IPS DF 4.7 (cell line): ENCODE results near the gene LRRC3C.

Experiments used
- DNase-seq: peaks from one replicate; pipeline ENCODE4 v3.0.0-alpha.2; 2013; ENCODE audit warnings: low spot score; ENCODE audit errors: extremely low read depth

LRRC3C gene

GRCh38 chr17:39923836-39924690, 3.5 kb upstream of the LRRC3C start:
- DNase-seq = no peak

DNA sequence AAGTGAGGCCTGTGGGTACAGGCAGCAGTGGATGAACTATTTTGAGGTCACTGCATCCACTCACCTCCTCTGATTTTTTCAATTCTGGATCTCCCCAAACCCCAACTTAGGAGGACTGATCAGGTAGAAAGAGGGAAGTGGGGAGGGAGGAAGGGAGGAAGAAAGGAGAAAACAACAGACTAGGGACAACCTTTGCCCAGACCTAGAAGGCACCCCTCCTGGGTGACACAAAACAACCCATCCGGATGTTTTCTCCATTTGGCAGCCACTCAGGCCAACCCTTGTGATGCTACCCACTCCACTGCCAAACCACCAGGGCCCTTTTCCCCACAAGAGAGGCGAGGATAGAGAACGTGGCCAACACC, 2.9 kb upstream of the LRRC3C start:
- no peak for DNase-seq

GRCh38 chr17:39925282-39926134, 2.0 kb upstream of the LRRC3C start:
- DNase-seq = no peak

DNA sequence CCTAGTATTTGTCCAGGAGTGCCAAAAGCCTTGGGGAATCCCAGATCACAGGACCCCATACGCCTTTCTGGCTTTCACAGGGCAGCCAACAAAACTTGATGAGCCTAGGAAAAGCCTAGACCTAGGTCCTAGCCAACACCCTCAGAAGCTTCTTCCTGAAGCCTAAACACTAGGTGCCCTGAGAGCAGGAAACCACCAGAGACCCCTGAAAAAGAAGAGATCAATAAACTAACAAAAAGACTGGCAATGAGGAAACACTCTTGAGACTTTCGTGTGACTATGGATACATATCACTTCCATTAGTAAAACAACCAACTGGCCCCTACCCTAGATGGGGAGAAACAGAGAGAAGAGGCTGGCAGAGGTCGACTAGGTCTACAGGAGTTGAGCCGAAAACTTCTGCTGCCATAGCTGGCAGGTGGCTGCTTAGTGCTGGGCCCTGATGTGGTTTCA, 1.4 kb upstream of the LRRC3C start:
- no peak for DNase-seq

DNA sequence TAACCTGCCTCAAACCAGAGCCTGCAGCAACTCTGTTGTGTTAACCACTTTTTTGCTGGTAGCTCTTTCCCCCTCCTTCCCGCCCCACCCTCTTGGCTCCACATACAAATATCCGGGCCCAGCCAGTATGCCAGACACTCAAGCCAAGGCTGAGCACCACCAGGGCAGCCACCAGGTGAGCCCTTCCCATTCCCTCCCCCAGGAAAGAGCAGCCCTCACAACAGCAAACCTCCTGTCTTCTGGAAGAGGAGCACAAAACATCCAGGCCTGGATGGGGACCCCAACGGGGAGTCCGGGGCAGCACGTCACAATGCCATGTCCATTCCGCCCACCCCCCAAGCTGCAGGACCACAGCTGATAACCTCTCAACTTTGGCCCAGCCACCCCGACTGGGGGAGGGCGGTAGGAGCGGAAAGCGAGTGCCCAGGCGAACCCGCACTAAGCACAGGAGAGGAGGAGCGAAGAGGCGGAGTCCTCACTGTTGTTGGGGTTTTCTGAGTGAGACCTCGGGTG, 888 bp upstream of the LRRC3C start:
- DNase-seq = no peak

DNA sequence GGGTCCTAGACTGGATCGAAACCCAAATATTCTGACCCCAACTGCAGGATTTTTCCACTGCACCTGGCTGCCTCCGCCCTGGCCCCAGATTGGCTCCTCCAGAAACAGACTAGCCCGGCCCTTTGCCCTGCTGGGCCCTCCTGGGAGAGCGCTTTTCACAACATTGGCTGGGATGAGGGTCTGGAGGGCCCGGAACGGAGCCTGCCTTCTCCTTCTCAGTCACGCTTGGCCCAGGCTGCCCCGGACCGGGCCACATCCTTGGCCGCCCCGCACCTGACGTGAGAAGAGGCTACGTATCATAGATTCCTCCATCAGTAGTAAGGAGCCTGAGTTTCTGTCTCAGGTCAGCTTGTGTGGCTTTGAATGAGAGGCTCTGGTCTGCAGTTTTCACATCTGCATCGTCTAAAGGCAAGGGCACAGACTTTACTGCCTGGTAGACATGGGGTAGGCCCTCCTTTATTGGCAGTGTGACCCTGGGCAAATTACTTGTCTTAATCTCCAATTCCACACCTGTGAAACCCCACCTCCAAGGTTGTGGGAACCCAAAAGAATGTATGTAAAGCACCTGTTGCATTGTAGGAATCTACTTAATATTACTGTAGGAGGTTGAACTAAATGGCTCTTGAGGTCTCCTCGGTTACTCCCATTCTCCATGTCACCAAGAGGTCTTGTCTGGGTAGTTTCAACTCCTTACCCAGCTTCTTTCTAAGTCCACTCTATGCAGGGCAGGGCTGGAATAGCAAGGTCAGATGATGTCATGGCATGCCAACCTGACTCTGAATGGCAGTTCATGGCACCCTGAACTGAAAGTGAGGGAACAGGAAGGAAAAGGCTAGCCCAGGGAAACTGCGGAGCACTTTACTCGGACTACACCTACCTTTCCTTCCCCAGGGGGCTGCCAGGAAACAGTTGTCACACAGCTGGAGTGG, 661 bp downstream of the LRRC3C start:
- no peak for DNase-seq

- DNase-seq = no peak
These were observed 1.5 kb downstream of the LRRC3C start for GRCh38 chr17:39928858-39929645.

- no peak for DNase-seq
These were observed 2.3 kb downstream of the LRRC3C start for GRCh38 chr17:39929646-39930407.

- DNase-seq = no peak
These were observed 6.4 kb downstream of the LRRC3C start for GRCh38 chr17:39933912-39934311.

- no peak for DNase-seq
These were observed 6.8 kb downstream of the LRRC3C start for GRCh38 chr17:39934324-39934723.

- DNase-seq = no peak
These were observed 8.4 kb downstream of the LRRC3C start for GRCh38 chr17:39935909-39936308.

DNA sequence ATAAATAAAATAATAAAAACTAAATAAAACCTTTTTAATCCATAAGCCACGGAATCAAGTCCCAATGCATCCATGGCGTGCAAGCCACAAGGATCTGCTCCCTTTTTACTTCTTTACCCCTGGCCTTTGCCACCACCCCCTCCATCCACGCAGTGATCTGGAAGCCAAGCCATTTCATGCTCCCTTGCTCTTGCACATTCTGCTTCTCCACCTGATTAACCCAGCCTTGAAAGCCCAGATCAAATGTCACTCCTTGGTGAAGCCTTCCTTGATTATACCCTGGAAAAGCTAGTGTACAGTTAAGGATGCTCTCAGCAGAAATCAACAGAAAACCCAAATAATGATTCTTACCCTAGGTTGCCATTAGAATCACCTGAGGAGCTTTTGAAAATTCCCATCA, 9.9 kb downstream of the LRRC3C start:
- DNase-seq = no peak

DNA sequence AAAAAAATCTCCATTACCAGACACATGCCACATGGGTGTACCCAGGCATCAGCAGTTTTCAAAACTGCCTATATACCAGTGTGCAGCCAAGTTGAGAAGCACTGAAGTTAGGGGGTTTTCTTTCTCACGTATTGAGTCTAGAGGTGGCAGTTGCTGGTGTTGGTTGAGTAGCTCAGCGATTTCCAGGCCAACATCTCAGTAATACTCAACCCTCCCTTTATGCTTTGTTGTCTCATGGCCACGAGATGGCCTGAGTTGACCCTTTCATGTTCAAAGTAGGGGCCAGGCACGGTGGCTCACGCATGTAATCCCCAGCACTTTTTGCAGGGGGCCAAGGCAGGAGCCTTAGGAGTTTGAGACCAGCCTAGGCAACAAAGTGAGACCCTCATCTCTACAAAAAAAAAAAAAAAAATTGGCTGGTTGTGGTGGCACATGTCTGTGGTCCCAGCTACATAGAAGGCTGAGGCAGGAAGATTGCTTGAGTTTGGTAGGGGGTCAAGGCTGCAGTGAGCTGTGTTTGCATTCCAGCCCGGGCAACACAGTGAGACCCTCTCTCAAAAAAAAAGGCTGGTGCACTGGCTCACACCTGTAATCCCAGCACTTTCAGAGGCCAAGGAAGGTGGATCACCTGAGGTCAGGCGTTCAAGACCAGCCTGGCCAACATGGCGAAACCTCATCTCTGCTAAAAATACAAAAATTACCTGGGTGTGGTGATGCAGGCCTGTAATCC, 10.8 kb downstream of the LRRC3C start:
- DNase-seq = no peak

DNA sequence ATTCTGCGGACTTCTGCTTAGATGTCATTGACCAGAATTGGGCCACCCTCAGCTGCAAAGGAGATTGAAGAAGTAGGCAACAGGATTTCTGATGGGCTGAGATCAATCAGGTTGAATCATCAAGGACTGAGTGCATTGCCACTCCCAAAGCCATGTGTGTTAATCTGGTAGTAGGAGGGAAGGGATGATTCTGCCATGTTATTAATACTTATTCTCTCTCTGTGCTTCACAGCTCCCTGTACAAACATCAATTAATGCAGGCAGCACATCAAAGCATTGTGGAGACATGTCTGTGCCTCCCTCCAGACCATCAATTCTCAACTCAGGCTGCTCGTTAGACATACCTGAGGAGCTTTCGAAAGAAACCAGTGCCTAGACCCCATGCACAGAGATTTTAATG, 11.6 kb downstream of the LRRC3C start:
- no peak for DNase-seq

DNA sequence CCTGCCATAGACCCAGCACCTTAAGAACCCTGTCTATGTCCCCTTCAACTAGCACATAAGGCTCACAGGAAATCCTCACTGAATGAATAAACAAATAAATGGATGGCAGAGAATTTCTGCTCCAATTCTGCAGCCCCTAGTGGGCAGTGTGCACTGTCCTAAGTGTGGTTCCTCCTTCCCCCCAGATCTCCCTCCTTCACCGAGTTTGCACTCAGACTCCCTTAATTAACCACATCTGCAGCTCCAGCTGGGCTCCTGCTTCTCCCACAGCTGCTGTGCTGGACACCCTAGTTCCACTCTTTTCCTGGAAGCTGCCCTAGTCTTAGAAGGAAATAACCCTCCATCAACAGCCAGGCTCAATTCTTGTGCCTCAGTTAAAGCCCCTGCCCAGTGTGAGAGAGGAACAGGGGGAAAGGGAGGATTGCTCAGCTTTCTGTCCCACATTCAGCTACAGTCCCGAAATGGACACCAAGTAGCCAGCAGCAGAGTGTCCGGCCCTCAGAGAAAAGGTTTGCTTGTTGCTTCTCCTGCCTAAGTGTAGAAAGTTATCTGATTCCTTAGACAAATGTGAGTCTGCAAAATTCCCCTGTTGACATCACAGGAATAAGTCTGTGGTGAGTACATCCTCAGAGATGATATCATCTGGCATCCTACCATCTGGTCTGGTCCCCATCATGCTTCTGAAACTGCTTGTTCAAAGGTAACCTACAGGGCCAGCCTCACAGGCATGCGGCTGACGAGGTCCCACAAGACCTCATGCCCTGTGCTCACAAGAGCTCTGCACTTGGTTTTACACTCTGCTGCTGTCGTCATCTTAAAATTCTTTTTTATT, 12.3 kb downstream of the LRRC3C start:
- DNase-seq = no peak

DNA sequence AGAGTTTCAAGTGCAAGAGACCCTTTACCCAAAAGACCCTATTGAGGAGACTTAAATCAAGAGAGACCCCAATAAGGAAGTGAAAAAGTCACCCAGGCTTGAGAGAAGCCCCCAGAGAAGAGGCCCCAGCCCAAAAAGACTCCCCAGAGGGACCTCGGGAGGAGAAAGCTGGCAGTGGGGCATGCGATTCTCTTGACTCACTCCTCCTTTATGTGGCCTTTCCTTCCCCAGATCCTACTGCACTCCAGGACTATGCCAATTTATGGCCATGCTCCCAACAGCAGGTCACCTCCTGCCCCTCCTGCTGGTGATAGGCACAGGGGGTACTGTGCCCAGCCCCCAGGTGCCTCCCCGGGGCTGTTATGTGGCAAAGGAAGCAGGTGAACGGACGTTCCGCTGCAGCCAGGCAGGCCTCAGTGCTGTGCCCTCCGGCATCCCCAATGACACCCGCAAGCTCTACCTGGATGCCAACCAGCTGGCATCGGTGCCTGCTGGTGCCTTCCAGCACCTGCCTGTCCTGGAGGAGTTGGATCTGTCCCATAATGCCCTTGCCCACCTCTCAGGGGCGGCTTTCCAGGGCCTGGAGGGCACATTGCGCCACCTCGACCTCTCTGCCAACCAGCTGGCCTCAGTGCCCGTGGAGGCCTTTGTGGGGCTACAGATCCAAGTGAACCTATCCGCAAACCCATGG, 16.3 kb downstream of the LRRC3C start:
- no peak for DNase-seq

- DNase-seq = no peak
These were observed 16.8 kb downstream of the LRRC3C start for GRCh38 chr17:39944393-39944711.
